ENCODE data around the gene PTPRK. TPM values are rescaled to one million over a fixed set of nuclear protein-coding genes. Genes with fewer than 3 reads are reported as not detected.

The PTPRK gene
- total RNA-seq, 4 donors from 2014 or later: 10.3 to 36.0 (median 20.5) TPM

DNA sequence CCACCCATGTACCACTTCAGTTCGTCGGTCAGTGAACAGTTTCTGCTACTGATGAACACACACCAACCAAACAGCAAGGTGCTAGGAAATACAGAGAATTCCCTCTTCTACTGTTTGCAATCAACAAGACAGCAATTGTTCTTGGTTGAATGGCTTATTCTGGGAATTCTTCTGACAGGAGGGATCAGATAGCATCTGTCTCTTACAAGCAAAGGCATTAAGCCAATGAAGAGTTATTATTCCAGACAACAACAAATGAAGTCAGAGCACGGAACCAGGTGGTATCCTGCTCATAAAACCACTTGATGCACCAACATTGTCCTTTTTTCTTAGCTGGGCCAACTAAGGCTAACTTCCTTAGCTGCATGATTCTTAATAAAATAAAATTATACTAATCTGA is 37.8 kb downstream of the PTPRK start:
- intact Hi-C loops (cut with DNase I): no loop called here
- H3K36me3 ChIP-seq: no peaks in the 10 kb centered on the region
- H3K27me3 ChIP-seq: no peaks in the 10 kb centered on the region
- H3K4me1 ChIP-seq: peaks cover 0 to 20% (median 5%) of the 10 kb centered on the region in 3 donors
- TF ChIP-seq, protein P1, sequence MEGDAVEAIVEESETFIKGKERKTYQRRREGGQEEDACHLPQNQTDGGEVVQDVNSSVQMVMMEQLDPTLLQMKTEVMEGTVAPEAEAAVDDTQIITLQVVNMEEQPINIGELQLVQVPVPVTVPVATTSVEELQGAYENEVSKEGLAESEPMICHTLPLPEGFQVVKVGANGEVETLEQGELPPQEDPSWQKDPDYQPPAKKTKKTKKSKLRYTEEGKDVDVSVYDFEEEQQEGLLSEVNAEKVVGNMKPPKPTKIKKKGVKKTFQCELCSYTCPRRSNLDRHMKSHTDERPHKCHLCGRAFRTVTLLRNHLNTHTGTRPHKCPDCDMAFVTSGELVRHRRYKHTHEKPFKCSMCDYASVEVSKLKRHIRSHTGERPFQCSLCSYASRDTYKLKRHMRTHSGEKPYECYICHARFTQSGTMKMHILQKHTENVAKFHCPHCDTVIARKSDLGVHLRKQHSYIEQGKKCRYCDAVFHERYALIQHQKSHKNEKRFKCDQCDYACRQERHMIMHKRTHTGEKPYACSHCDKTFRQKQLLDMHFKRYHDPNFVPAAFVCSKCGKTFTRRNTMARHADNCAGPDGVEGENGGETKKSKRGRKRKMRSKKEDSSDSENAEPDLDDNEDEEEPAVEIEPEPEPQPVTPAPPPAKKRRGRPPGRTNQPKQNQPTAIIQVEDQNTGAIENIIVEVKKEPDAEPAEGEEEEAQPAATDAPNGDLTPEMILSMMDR (IDR thresholded peaks at IDR 0.05): no peak
- no peak for TF ChIP-seq POLR2A (IDR thresholded peaks at IDR 0.05)
- H3K27ac ChIP-seq: no peak overlapping the region
- DNase-seq: no peak
- H3K9me3 ChIP-seq: no peaks in the 10 kb centered on the region
- H3K4me3 ChIP-seq: no peak overlapping the region
- WGBS, 2 donors: 72 to 84% methylated on average over 3 of the region's 3 CpGs

DNA sequence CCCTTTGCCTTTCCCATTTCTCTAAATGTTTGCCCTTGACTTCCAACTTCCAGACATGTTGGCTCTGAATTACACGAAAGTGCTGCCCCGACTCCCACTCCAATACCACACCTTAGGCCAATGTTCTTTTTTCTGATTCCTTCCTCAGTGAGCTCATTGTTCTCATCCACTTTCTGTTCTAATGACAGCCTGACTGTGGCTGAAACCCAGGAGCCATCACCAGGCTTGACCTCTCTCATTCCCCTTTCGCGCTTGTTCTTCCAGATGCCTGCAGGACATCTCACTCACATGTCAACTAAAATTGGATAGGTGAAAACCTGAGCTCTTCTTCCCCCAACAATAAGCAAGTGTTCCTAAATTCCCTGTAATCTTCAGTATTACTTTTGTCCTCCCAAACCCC is 40.4 kb downstream of the PTPRK start:
- H3K36me3 ChIP-seq: no peaks in the 10 kb centered on the region

DNA sequence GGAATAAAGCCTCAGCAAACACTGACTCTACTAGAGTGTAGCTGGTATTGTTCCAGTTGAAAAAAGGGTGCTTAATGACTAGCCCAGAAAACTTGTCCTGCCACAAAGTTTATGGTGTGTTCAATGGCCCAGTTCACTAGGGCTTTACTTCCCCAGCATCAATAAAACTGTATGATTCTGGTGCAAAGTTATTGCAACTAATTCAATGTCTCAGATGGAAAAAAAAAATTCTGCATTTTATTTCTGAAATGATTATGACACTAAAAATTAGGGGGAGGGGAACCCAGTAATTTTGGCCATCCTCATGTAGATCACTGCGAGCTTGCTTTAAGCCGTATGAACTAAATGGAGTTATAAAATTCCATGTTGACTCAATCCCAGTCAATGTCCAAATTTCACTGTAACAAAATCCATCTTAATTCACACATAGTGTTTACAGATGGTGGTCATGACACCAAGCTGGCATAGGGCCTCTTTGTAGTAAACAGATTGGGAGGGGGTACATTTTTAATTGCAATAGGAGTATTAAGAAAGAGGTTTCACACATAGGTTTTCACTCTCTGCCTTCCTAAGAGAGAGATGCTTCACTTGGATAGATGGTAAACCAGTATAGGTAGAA is 41.2 kb downstream of the PTPRK start:
- peaks cover 0 to 20% (median 5%) of the 10 kb centered on the region in 3 donors for H3K4me1 ChIP-seq
- WGBS, 2 donors: 96% methylated on average over 2 of the region's 2 CpGs

More for the DNA sequence above, 40.4 kb downstream of the PTPRK start:
- Histone ChIP-seq H3K27me3 (no peaks in the 10 kb centered on the region), H3K27ac (no peak overlapping the region), H3K4me1 (peaks cover 0 to 20% (median 5%) of the 10 kb centered on the region in 3 donors), H3K4me3 (no peak overlapping the region), H3K9me3 (no peaks in the 10 kb centered on the region)
- TF ChIP-seq, protein P1 (IDR thresholded peaks at IDR 0.05): no peak
- no peak for TF ChIP-seq POLR2A (IDR thresholded peaks at IDR 0.05)
- intact Hi-C loops (cut with DNase I): no loop called here
- DNase-seq: no peak
- WGBS, 2 donors: 82 to 95% methylated on average over 4 of the region's 4 CpGs

DNA sequence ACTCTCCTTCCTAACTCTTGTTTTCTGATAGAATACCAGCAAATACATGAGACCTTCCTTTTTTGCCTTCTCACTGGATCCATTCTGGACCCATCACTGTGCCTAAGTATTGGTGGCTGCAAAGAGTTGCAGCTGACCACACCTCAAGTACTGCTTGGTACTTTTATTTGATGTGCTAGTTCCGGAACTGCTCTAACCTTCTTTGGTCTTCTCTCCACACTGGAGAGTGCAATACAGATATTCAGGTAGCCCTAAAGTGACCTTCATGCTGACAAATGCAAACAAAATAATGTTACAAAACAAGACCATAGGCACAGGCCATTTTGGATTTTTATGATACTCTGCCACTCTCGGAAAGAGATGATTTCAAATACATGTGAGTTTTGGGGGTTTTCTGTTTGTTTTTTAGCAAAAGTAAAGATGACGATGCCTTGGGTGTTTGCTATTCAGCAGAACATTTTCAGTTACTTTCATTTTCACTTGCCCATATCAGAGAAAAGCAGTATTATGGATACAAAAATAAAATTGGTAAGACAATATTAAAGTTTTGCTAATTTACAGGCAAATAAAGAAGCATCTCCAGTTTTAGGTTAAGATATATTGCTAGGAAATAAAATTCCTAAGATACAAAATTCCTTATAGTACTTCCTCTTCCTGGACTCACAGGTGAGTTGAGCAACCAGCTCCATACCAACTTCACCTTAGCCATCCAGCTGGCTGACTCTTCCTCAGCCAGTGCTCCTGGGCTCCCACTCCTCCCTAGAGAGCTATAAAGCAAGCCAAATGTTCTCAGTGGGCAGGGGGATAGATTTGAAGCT is 42.0 kb downstream of the PTPRK start:
- intact Hi-C loops (cut with DNase I): no loop called here
- no peak for TF ChIP-seq POLR2A (IDR thresholded peaks at IDR 0.05)
- TF ChIP-seq, protein P1 (IDR thresholded peaks at IDR 0.05): no peak
- H3K27ac ChIP-seq: peak overlapping the region in 3 of 4 donors; percentile 32 to 47 (median 36)
- no peaks in the 10 kb centered on the region for H3K9me3 ChIP-seq
- DNase-seq: no peak
- WGBS, 2 donors: 44 to 64% methylated on average over 3 of the region's 3 CpGs
- peak overlapping the region in 3 of 4 donors; percentile 17 to 56 (median 26) for H3K4me3 ChIP-seq
- H3K36me3 ChIP-seq: no peaks in the 10 kb centered on the region
- H3K4me1 ChIP-seq: peaks cover 0 to 20% (median 5%) of the 10 kb centered on the region in 3 donors
- H3K27me3 ChIP-seq: no peaks in the 10 kb centered on the region

More for the DNA sequence above, 41.2 kb downstream of the PTPRK start:
- DNase-seq: no peak
- no peaks in the 10 kb centered on the region for H3K9me3 ChIP-seq
- intact Hi-C loops (cut with DNase I): no loop called here
- H3K27ac ChIP-seq: peak overlapping the region in 2 of 4 donors; percentile 32 to 36
- peak overlapping the region in 3 of 4 donors; percentile 17 to 56 (median 26) for H3K4me3 ChIP-seq
- TF ChIP-seq, protein P1 (IDR thresholded peaks at IDR 0.05): no peak
- no peaks in the 10 kb centered on the region for H3K27me3 ChIP-seq
- no peaks in the 10 kb centered on the region for H3K36me3 ChIP-seq

DNA sequence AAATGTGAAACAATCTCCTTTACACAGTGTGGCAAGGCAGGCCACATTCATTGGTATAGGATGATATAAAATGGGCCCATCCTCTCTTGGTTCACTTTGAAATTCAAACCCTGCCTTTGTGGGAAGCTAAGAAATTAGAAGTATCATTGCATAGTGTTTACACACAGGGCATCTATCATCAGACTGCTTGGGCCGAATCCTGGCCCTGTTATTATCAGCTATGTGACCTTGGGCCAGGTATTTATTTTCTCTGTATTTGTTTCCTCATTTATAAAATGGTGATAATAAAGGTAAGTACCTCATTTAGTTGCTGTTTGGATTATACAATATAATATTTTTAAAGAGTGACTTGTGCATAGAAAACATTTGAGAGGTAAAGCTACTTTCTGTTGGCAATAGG is 45.5 kb downstream of the PTPRK start:
- Histone ChIP-seq H3K36me3 (no peaks in the 10 kb centered on the region), H3K27me3 (no peaks in the 10 kb centered on the region), H3K4me1 (peaks cover 0 to 19% (median 5%) of the 10 kb centered on the region in 3 donors), H3K27ac (no peak overlapping the region), H3K4me3 (no peak overlapping the region), H3K9me3 (no peaks in the 10 kb centered on the region)
- no peak for DNase-seq
- TF ChIP-seq, protein P1 (IDR thresholded peaks at IDR 0.05): no peak
- no peak for TF ChIP-seq POLR2A (IDR thresholded peaks at IDR 0.05)
- intact Hi-C loops (cut with DNase I): no loop called here
- 82 to 91% methylated on average over 1 of the region's 1 CpG for WGBS, 2 donors
